K562 (cell line): Measurements from ENCODE around the gene TEX261. TPM values are rescaled to one million over a fixed set of nuclear protein-coding genes. Genes with fewer than 3 reads are reported as not detected.

Experiments used
- ETS2 ChIP-seq: IDR thresholded peaks from 2 replicates; pipeline ENCODE4 v1.6.1; 2016; ENCODE audit warnings: borderline replicate concordance, missing genetic modification characterization, mild to moderate bottlenecking, moderate library complexity, missing compliant biosample characterization; ENCODE audit not compliant: poor library complexity, severe bottlenecking
- FOXK1 ChIP-seq: sonication (generic); formaldehyde crosslinking; IDR thresholded peaks from 2 replicates; pipeline ENCODE4 v1.8.0; 2022; ENCODE audit warnings: missing genetic modification reagents, mild to moderate bottlenecking, borderline replicate concordance
- FOXM1 ChIP-seq, 2 experiments: fragments of 450-650 bp in 1 of 2; sonication (generic) in 1 of 2; formaldehyde crosslinking in 1 of 2; IDR thresholded peaks; 2 replicates each; pipeline versions ENCODE4 v1.6.1 to v1.9.0; 2017 to 2022; ENCODE audit warnings: low read depth in 2 of 2, mild to moderate bottlenecking in 2 of 2, missing genetic modification reagents in 1 of 2, moderate library complexity in 1 of 2
- HDAC2 ChIP-seq: fragments of 450-650 bp; IDR thresholded peaks from 2 replicates; pipeline ENCODE4 v1.6.1; 2016; ENCODE audit warnings: mild to moderate bottlenecking
- KLF6 ChIP-seq: fragments of 250-450 bp; sonication (Bioruptor Pico); IDR thresholded peaks from 2 replicates; pipeline ENCODE4 v1.4.0; 2020; ENCODE audit warnings: mild to moderate bottlenecking, moderate library complexity, borderline replicate concordance
- L3MBTL2 ChIP-seq: fragments of 450-650 bp; IDR thresholded peaks from 2 replicates; pipeline ENCODE4 v1.6.1; 2016; ENCODE audit warnings: mild to moderate bottlenecking, moderate library complexity
- LEF1 ChIP-seq: fragments of 450-650 bp; IDR thresholded peaks from 2 replicates; pipeline ENCODE4 v1.6.1; 2016; ENCODE audit warnings: mild to moderate bottlenecking
- NCOR1 ChIP-seq: fragments of 450-650 bp; IDR thresholded peaks from 2 replicates; pipeline ENCODE4 v1.6.1; 2016; ENCODE audit warnings: mild to moderate bottlenecking, moderate library complexity
- POLR3G ChIP-seq: IDR thresholded peaks from 2 replicates; pipeline ENCODE4 v1.6.1; 2011; ENCODE audit not compliant: insufficient read length, insufficient replicate concordance; ENCODE audit errors: extremely low read depth
- PYGO2 ChIP-seq: fragments of 450-650 bp; IDR thresholded peaks from 2 replicates; pipeline ENCODE4 v1.6.1; 2016; ENCODE audit warnings: mild to moderate bottlenecking, missing genetic modification characterization, moderate library complexity, missing compliant biosample characterization
- RBM17 ChIP-seq: fragments of 200-400 bp; formaldehyde crosslinking; IDR thresholded peaks from 2 replicates; pipeline ENCODE4 v1.6.1; 2017; ENCODE audit warnings: low read depth, mild to moderate bottlenecking, low read length, borderline replicate concordance
- SAFB2 ChIP-seq: fragments of 200-400 bp; formaldehyde crosslinking; IDR thresholded peaks from 2 replicates; pipeline ENCODE4 v1.6.1; 2018; ENCODE audit warnings: borderline replicate concordance, low read length, low read depth, moderate library complexity; ENCODE audit not compliant: severe bottlenecking
- SMAD4 ChIP-seq: fragments of 250-450 bp; sonication (Bioruptor Pico); conservative IDR thresholded peaks from 2 replicates; pipeline ENCODE4 v1.8.0; 2021; ENCODE audit warnings: inconsistent platforms, mild to moderate bottlenecking, moderate library complexity
- STAT5A ChIP-seq: IDR thresholded peaks from 2 replicates; pipeline ENCODE4 v1.6.1; 2012; ENCODE audit warnings: low read length, inconsistent platforms, borderline replicate concordance
- TBP ChIP-seq: optimal IDR thresholded peaks from 2 replicates; pipeline ENCODE3; 2011; ENCODE audit warnings: low read depth, low read length, improper control_type of control experiment
- TCF3 ChIP-seq: sonication (generic); formaldehyde crosslinking; IDR thresholded peaks from 2 replicates; pipeline ENCODE4 v1.4.0; 2020; ENCODE audit warnings: mild to moderate bottlenecking, missing genetic modification reagents
- TRIM24 ChIP-seq, 2 experiments: fragments of 450-650 bp; IDR thresholded peaks; 2 replicates each; pipeline ENCODE4 v1.6.1; 2016
- ZBED1 ChIP-seq: IDR thresholded peaks from 2 replicates; pipeline ENCODE4 v1.6.1; 2014
- ZNF445 ChIP-seq: fragments of 250-450 bp; sonication (Bioruptor Pico); IDR thresholded peaks from 2 replicates; pipeline ENCODE4 v1.4.0; 2020; ENCODE audit warnings: low read depth, mild to moderate bottlenecking, moderate library complexity
- ZNF695 ChIP-seq: fragments of 450-650 bp; formaldehyde crosslinking; IDR thresholded peaks from 2 replicates; pipeline ENCODE4 v1.4.0; 2020; ENCODE audit warnings: mild to moderate bottlenecking, moderate library complexity
- ZNF785 ChIP-seq: fragments of 250-450 bp; sonication (Bioruptor Pico); IDR thresholded peaks from 2 replicates; pipeline ENCODE4 v1.4.0; 2020; ENCODE audit warnings: mild to moderate bottlenecking
- polyA plus RNA-seq, 8 experiments: library from polyadenylated mRNA; depleted of rRNA in 4 of 8; stranded (reverse) in 5 of 8; unstranded in 3 of 8; fragments of >200 nt; fragmentation: Nextera tagmentation in 2 of 8; fragmentation: Illumina TruSeq in 1 of 8; extraction: Ambion mirVana in 2 of 8; extraction: Trizol in 1 of 8; gene quantifications; 2 replicates each; pipeline versions ENCODE4 v1.2.1 to v1.2.3, GENCODE V29; 2011 to 2014; ENCODE audit warnings: inconsistent platforms in 1 of 8, missing spikeins in 1 of 8
- total RNA-seq, 7 experiments: library from RNA; depleted of rRNA in 6 of 7; stranded (reverse); fragments of >200 nt in 6 of 7; fragmentation: Illumina TruSeq in 2 of 7; extraction: Trizol in 2 of 7; gene quantifications; 2 replicates each; pipeline versions ENCODE4 v1.2.1 to v1.2.3, GENCODE V29; 2011 to 2021; ENCODE audit warnings: low replicate concordance in 1 of 7
- TF ChIP-seq, protein P1 (sequence below), 3 experiments: IDR thresholded peaks in 2 of 3; conservative IDR thresholded peaks in 1 of 3; 2 replicates each; pipeline ENCODE4 v1.5.1; 2011 to 2012; ENCODE audit warnings: low read length in 3 of 3, mild to moderate bottlenecking in 3 of 3, control low read depth in 2 of 3, improper control_type of control experiment in 1 of 3, inconsistent platforms in 1 of 3, low read depth in 1 of 3, mixed read lengths in 1 of 3, moderate library complexity in 1 of 3; ENCODE audit not compliant: insufficient read depth in 2 of 3
- TF ChIP-seq, protein P2 (sequence below): fragments of 450-650 bp; IDR thresholded peaks from 2 replicates; pipeline ENCODE4 v1.6.1; 2016; ENCODE audit warnings: borderline replicate concordance

The TEX261 gene
- total and polyA plus RNA-seq, 9 of the 15 experiments (the other 6 are each of a cell fraction or from before 2014, with no cell fraction given): 11.9 to 110 (median 51.9) TPM

DNA sequence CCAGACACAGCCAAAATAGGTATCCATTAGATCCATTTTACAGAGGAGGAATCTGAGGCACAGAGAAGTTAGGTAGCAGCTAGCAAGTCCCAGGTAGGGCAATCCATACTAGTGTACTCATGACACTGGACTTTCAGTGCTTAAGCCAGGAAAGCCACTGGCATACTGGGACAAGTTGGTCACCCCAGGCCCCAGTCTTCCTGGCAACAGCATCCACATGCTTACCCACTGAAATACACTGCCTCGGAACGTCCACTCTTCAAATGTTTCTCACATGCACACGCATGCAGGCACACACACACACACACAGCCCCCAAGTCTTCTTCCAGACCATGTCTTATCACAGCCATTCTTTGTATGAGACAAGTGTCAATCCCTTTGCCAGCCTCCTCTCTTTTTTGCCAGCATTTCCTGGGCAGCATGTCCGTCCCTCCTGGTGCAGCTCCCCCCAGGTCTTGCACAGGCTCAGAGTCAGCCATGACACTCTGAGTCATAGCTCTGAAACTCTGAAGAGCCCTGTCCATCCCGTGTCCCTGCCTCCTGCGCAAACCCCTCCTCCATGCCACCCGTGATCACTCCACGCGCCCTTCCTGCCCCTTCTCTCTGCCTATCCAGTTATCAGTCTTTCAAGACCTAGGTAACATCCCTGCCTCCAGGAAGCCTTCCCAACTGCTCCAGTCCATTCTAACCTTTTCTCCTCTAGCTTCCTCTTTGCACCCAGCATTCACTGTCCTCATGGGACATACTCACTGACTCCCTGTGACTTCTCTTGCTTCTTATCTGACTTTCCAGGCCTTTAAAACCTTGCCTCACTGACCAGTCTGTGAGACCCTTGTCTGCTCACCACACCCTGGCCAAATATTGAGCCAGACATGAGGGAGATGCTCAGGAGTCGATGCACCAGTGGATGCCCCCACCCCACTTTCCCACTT, 10.9 kb upstream of the TEX261 start (continued):
- TF ChIP-seq TBP (no peak), STAT5A (no peak), SMAD4 (CRISPR knock-in tag) (peak; percentile 43; the same call in 1 of the 2 replicates), HDAC2 (peak; percentile 46; the same call in 1 of the 2 replicates), TCF3 (CRISPR knock-in tag) (peak; percentile 56; the same call in 1 of the 2 replicates), L3MBTL2 (no peak), ZNF785 (CRISPR knock-in tag) (no peak), POLR3G (no peak), TRIM24 (IDR thresholded peaks at IDR 0.05) (no peak), SAFB2 (no peak), KLF6 (no peak), ZNF695 (CRISPR knock-in tag) (no peak), FOXK1 (CRISPR knock-in tag) (no peak), LEF1 (0 out of 2 replicates have a peak, but pooled peaks have one; percentile 30), ZBED1 (no peak), PYGO2 (tag) (no peak), RBM17 (no peak), ZNF445 (CRISPR knock-in tag) (no peak), NCOR1 (peak; percentile 58), ETS2 (tag) (no peak), FOXM1 (IDR thresholded peaks at IDR 0.05; ENCODE audit: low read depth) (no peak), FOXM1 (CRISPR knock-in tag; IDR thresholded peaks at IDR 0.05; ENCODE audit: low read depth) (no peak)
- TF ChIP-seq, protein P1, sequence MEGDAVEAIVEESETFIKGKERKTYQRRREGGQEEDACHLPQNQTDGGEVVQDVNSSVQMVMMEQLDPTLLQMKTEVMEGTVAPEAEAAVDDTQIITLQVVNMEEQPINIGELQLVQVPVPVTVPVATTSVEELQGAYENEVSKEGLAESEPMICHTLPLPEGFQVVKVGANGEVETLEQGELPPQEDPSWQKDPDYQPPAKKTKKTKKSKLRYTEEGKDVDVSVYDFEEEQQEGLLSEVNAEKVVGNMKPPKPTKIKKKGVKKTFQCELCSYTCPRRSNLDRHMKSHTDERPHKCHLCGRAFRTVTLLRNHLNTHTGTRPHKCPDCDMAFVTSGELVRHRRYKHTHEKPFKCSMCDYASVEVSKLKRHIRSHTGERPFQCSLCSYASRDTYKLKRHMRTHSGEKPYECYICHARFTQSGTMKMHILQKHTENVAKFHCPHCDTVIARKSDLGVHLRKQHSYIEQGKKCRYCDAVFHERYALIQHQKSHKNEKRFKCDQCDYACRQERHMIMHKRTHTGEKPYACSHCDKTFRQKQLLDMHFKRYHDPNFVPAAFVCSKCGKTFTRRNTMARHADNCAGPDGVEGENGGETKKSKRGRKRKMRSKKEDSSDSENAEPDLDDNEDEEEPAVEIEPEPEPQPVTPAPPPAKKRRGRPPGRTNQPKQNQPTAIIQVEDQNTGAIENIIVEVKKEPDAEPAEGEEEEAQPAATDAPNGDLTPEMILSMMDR (IDR thresholded peaks at IDR 0.05 in 2 of 3, conservative IDR thresholded peaks at IDR 0.05 in 1 of 3; ENCODE audit: insufficient read depth in 2 of 3, low read depth in 1 of 3, low read length in 3 of 3): no peak
- TF ChIP-seq, protein P2, sequence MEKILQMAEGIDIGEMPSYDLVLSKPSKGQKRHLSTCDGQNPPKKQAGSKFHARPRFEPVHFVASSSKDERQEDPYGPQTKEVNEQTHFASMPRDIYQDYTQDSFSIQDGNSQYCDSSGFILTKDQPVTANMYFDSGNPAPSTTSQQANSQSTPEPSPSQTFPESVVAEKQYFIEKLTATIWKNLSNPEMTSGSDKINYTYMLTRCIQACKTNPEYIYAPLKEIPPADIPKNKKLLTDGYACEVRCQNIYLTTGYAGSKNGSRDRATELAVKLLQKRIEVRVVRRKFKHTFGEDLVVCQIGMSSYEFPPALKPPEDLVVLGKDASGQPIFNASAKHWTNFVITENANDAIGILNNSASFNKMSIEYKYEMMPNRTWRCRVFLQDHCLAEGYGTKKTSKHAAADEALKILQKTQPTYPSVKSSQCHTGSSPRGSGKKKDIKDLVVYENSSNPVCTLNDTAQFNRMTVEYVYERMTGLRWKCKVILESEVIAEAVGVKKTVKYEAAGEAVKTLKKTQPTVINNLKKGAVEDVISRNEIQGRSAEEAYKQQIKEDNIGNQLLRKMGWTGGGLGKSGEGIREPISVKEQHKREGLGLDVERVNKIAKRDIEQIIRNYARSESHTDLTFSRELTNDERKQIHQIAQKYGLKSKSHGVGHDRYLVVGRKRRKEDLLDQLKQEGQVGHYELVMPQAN: no peak
